CD4-positive, alpha-beta T cell (primary cell): ENCODE results near the gene LHFPL5. TPM values are rescaled to one million over a fixed set of nuclear protein-coding genes. Genes with fewer than 3 reads are reported as not detected.

Experiments used
- ATAC-seq: fragments of 200-7000 bp; cut with Tn5 transposase; one replicate; pipeline ENCODE4 v1.10.0; 2022; ENCODE audit warnings: mild to moderate bottlenecking; ENCODE audit not compliant: poor library complexity
- CTCF ChIA-PET: fragments of 350-600 bp; sonication (Branson Sonifier 250); formaldehyde crosslinking; loops from one replicate; lab custom pipeline; 2021; ENCODE audit warnings: antibody characterized with exemption, inconsistent platforms; lab: Charles Lee
- POLR2A ChIA-PET: fragments of 350-600 bp; sonication (Branson Sonifier 250); formaldehyde crosslinking; loops from one replicate; lab custom pipeline; 2021; ENCODE audit warnings: antibody characterized with exemption, inconsistent platforms; lab: Charles Lee
- DNase-seq, 14 experiments: peaks; one replicate each; pipeline ENCODE4 v3.0.0-alpha.2; 2013 to 2020; ENCODE audit warnings: mixed read lengths in 2 of 14
- H3K27ac ChIP-seq, 2 donors: one replicate each; pipeline versions ENCODE4 v1.5.1 to v1.7.0; 2013; ENCODE audit warnings: low read length in 2 of 2, low read depth in 1 of 2, mild to moderate bottlenecking in 1 of 2
- H3K27me3 ChIP-seq, 2 experiments: 1 replicate in 1 of 2; 2 replicates in 1 of 2; pipeline versions ENCODE4 v1.6.1 to v1.7.0; 2013; ENCODE audit warnings: low read length in 2 of 2, control low read depth in 1 of 2, mild to moderate bottlenecking in 1 of 2, moderate library complexity in 1 of 2; ENCODE audit not compliant: insufficient read depth in 2 of 2, control insufficient read depth in 1 of 2
- H3K36me3 ChIP-seq: one replicate; pipeline ENCODE4 v1.6.1; 2013; ENCODE audit warnings: low read length, control low read depth; ENCODE audit not compliant: insufficient read depth
- H3K4me1 ChIP-seq: one replicate; pipeline ENCODE4 v1.6.1; 2013; ENCODE audit warnings: low read length, control low read depth; ENCODE audit not compliant: insufficient read depth
- H3K4me3 ChIP-seq: one replicate; pipeline ENCODE4 v1.5.1; 2013; ENCODE audit warnings: mild to moderate bottlenecking, low read length, moderate library complexity
- H3K9me3 ChIP-seq, 2 experiments: 1 replicate in 1 of 2; 2 replicates in 1 of 2; pipeline versions ENCODE4 v1.6.1 to v1.7.0; 2013; ENCODE audit warnings: low read length in 2 of 2, mild to moderate bottlenecking in 2 of 2, control low read depth in 1 of 2, moderate library complexity in 1 of 2; ENCODE audit not compliant: control insufficient read depth in 1 of 2, insufficient read depth in 1 of 2
- H3K27ac Mint-ChIP-seq: one replicate; pipeline ENCODE4 v1.8.0; 2020; ENCODE audit warnings: mixed read lengths
- H3K27me3 Mint-ChIP-seq: one replicate; pipeline ENCODE4 v1.8.0; 2021; ENCODE audit warnings: mixed read lengths
- H3K36me3 Mint-ChIP-seq: one replicate; pipeline ENCODE4 v1.8.0; 2021; ENCODE audit warnings: low read depth, mixed read lengths
- H3K4me1 Mint-ChIP-seq: one replicate; pipeline ENCODE4 v1.8.0; 2021; ENCODE audit warnings: low read depth, mixed read lengths
- H3K4me3 Mint-ChIP-seq: one replicate; pipeline ENCODE4 v1.8.0; 2020; ENCODE audit warnings: mild to moderate bottlenecking, mixed read lengths
- H3K9me3 Mint-ChIP-seq: one replicate; pipeline ENCODE4 v1.8.0; 2020; ENCODE audit warnings: mixed read lengths
- CTCF ChIP-seq: fragments of 200-600 bp; IDR thresholded peaks from one replicate; pipeline ENCODE4 v1.8.0; 2022; ENCODE audit warnings: antibody characterized with exemption, mild to moderate bottlenecking
- intact Hi-C, 2 experiments: fragments of 100-400 bp; cut with DNase I in 1 of 2; cut with micrococcal nuclease in 1 of 2; formaldehyde crosslinking; loops; one replicate each; pipeline versions ENCODE4 v1.15.1 to v1.9.0; 2023 to 2025; cut with DNase I, micrococcal nuclease
- total RNA-seq, 174 experiments: library from RNA in 2 of 174; stranded (reverse) in 2 of 174; gene quantifications; one replicate each; pipeline ENCODE4 v1.2.3 and lab custom pipeline; 2021 to 2026

Gene LHFPL5
- total RNA-seq, 2 experiments from 2014 or later = not detected

- TF ChIP-seq CTCF = no peak
- ChIA-PET POLR2A (no interaction called here), CTCF (no interaction called here)
- no peak for ATAC-seq
- H3K27ac ChIP-seq = no peak overlapping the region
- Mint-ChIP-seq H3K4me1 (no peaks in the 10 kb centered on the region), H3K4me3 (no peak overlapping the region), H3K27me3 (no peaks in the 10 kb centered on the region), H3K27ac (no peak overlapping the region), H3K36me3 (peaks cover 92% of the 10 kb centered on the region), H3K9me3 (no peaks in the 10 kb centered on the region)
- no peaks in the 10 kb centered on the region for H3K4me1 ChIP-seq
- DNase-seq = no peak
- peaks cover 56% of the 10 kb centered on the region for H3K36me3 ChIP-seq
- no peak overlapping the region for H3K4me3 ChIP-seq
- H3K27me3 ChIP-seq = no peaks in the 10 kb centered on the region
- H3K9me3 ChIP-seq = no peaks in the 10 kb centered on the region
- intact Hi-C loops = no loop called here
Measured at GRCh38 chr6:35857853-35858252, 52.7 kb downstream of the LHFPL5 start.

GRCh38 chr6:35859367-35859766 lies 54.2 kb downstream of the LHFPL5 start:
- no peak overlapping the region for H3K27ac ChIP-seq
- Mint-ChIP-seq H3K9me3 (no peaks in the 10 kb centered on the region), H3K27me3 (no peaks in the 10 kb centered on the region), H3K4me1 (no peaks in the 10 kb centered on the region), H3K4me3 (no peak overlapping the region), H3K36me3 (peaks cover 87% of the 10 kb centered on the region), H3K27ac (no peak overlapping the region)
- no peak for DNase-seq
- no peak for ATAC-seq
- H3K9me3 ChIP-seq = no peaks in the 10 kb centered on the region
- no peaks in the 10 kb centered on the region for H3K4me1 ChIP-seq
- H3K4me3 ChIP-seq = no peak overlapping the region
- ChIA-PET CTCF (no interaction called here), POLR2A (no interaction called here)
- intact Hi-C loops = no loop called here
- TF ChIP-seq CTCF = no peak
- H3K36me3 ChIP-seq = peaks cover 58% of the 10 kb centered on the region
- no peaks in the 10 kb centered on the region for H3K27me3 ChIP-seq

Other genes with a start within 250 kb of the LHFPL5 start
- gene FKBP5, start 116.4 kb upstream of the LHFPL5 start, total RNA-seq = 10 to 100 TPM; 72.6 to 75.9 TPM
- gene ARMC12, start 68.3 kb upstream of the LHFPL5 start, total RNA-seq = 1 to 10 TPM; 1.9 to 2.8 TPM
- gene CLPSL2, start 28.8 kb upstream of the LHFPL5 start, total RNA-seq = not detected
- gene CLPSL1, start 24.3 kb upstream of the LHFPL5 start, total RNA-seq = not detected
- not detected for gene CLPS, start 8.0 kb upstream of the LHFPL5 start, total RNA-seq
- gene SRPK1, start 115.7 kb downstream of the LHFPL5 start, total RNA-seq = 10 to 100 TPM; 23.0 to 29.1 TPM
- not detected for gene SLC26A8, start 219.3 kb downstream of the LHFPL5 start, total RNA-seq
- 10 to 100 TPM; 42.6 to 42.8 TPM for gene MAPK14, start 222.5 kb downstream of the LHFPL5 start, total RNA-seq